HG03520 (cell line): ENCODE data around the gene MSL1.

ENCODE experiments used
- ATAC-seq: cut with Tn5 transposase; IDR thresholded peaks from one replicate; pipeline ENCODE4 v1.9.1; 2021; ENCODE audit warnings: mild to moderate bottlenecking, moderate library complexity; ENCODE audit not compliant: unreplicated experiment

MSL1 gene

GRCh38 chr17:40173778-40174135 lies 52.0 kb downstream of the MSL1 start:
- ATAC-seq: no peak

DNA sequence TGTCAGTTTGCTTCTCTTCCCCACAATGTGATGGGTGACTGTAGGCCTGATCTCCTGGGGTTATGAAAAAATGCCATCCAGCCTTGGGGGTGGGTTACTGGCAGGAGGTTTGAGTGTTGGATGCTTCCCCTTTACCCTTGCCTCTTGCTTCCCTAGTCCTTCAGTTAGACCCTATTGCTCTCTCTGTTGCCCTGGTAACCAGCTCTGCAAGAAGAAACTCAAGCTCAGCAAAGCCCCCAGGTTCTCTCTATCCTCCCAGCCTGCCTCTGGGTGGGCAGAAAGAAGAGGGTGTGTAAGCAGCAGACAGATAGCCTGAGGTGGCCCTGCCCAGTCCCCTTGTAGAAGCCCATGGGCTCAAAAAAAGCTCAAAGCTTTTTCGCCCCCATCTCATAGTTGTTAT lies 52.7 kb downstream of the MSL1 start:
- no peak for ATAC-seq

DNA sequence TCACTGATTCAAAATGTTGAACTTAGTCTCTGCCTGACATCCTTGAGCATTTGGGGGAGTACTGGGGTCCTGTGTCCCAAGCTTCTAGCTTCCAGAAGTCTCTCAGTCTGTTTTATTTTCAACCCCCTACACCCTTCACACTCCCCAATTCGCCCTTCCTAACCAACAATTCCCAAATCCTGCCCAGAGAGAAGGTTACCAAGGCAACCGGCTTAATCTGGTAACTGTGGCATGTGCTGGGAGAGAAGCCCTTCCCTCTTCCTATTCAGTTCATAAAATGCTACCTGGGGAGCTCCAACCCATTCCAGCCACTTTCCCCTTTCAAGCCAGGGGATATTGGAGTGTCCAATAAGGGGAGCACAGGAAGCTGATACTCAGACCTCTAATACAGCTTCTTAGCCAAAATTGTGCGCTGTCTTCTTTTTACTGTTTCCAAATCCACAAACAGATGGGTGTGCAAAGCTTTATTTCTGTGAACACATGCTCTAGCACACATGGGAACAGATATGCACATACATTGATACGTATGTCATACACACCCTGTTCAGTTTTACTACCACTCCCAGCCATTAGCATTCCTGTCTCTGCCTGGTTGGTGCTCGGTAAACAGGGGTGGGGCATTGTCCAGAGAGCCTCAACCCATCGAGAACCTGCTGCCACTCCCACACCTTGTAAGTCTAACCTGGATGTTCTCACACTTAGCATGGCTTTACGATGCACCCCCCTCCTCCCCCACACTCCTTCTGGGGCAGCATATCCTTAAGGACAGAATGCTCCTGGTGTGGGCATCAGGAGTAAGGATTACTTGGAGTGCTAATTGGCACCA lies 54.4 kb downstream of the MSL1 start:
- no peak for ATAC-seq

DNA sequence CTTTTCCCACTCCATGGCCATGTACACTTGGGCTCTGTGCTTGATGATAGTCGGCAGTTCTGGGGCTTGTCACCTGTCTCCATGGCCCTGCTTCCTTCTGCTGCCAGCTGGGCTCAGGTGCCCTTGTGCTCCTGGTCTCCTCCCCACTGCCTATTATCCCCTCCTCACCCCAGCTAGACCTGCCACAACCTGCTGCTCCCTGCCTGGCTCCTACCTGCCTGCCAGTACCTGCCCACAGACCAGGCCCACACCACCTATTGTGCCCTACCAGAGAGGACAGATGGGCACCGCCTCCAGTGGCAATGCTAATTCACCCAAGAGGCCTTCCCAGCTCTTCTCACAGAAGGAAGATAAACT lies 55.0 kb downstream of the MSL1 start:
- no peak for ATAC-seq

DNA sequence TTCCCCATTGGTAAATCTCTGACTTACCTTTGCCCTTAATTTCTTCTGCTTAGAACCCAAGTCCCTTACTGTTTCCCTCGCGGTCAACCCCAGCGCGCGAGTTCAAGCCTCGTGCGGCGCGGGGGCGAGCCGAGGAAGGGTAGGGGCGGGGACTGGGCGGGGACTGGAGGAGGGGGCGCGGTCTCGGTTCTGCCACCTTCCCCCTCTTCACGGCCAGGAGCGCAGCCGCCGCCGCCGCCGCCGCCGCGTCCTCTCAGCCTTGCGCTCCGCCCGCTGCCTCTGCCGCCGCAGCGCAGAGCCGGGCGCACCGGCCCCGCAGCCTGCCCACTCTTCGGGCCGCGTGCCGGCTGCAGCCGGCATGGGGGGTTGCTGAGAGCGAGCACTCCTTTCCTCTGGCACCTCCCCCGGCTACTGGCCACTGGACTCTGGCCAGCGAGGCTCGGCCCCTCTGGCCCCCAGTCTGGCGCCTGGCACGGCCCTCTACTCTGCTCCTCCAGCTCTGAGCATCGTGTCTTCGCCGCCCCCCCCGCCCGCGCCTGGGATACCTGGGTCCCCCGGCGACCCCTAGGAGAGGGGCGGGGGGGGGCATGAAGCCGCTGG lies 55.6 kb downstream of the MSL1 start, which contains the start of gene RAPGEFL1:
Gene RAPGEFL1, plus strand, starts transcription at position 196 of the 600 bp plus-strand sequence. Its CDS starts 392 bp downstream, at position 588.
- no peak for ATAC-seq

DNA sequence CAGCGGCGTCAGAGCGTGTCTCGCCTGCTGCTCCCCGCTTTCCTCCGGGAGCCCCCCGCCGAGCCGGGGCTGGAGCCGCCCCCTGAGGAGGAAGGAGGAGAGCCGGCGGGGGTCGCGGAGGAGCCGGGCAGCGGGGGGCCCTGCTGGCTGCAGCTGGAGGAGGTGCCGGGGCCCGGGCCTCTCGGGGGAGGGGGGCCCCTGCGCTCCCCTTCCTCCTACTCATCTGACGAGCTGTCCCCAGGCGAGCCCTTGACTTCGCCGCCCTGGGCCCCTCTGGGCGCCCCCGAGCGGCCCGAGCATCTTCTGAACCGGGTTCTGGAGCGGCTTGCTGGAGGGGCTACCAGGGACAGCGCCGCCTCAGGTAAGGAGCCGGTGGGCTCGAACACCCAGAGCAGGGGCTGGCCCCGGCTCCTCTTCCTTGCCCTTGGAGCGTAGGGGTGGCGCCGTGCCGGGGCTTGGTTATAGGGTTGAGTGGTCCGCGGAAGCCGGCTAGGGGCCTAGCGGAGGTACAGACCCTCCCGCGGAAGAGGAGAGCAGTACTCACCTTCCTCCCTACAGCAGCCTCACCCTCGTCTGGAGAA lies 56.3 kb downstream of the MSL1 start:
- no peak for ATAC-seq

DNA sequence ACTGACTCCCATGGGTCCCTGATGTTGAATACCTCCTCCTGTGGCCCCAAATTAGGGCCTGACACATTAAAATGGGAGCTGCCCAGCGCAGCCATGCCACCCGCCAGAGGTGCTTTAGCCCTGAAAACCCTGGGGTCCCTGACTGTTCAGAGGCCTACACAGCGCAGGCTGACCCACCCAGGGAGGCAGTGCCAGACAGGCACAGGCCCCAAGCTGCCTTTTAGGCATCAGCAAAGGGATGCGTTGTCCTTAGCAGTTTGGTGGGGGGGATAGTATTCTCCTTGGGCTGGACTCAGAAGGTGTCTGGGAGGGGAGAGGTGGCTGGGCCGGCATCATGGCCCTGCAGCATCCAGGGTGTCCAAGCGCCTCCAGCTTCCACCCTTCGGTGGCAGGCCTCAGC lies 56.9 kb downstream of the MSL1 start:
- no peak for ATAC-seq

DNA sequence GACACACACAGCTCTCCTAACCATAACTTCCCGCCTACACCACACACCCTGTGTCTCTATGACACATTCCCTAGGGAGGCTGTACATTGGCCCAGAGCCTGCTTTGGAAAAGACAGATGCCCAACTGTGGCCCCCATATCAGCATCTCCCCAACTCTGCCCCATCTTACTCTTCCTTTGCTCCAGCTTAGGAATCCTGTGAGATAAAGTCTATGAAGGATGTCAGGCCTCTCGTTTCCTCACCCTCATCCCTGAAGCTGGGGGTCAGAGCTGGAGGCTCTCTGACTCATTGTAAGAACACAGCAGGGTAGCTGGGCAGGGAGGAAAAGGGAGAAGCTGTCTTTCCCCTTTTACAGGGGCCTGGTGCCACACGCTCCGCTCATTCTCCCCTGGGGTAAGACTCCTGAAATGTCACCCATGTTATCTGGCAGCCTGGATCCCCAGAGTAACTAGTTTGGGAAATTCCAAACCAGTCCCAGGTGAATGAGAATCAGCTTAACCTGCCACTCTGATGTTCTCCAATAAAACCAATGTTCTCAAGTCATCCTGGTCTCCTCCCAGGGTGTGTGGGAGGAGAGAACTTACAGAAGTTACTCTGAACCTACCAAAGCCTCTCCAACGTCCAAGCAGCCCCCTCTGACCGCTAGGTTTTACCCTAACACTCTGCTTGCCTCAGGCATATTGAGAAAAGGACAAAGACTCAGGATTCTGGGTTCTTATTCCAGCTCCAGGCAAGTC lies 58.3 kb downstream of the MSL1 start:
- no peak for ATAC-seq

GRCh38 chr17:40180694-40181093 lies 58.9 kb downstream of the MSL1 start:
- no peak for ATAC-seq

DNA sequence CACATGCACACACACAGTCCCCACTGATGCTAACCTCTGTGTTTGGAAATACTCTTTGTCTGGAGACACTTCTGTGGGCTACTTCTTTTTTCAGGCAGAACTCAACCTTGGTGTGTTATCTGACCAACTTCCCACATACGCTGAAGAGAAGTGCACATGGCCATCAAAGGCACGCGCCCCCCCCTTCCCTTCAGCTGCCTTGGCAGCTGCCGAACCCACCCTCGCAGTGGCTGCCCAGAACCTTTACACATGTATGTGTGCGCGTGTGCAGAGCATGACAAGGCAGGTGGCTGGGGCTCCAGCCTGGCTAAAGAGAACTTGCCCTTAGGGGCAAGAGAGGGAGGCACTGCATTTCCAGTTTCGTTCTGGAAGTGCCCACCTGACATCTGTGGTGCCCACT lies 59.4 kb downstream of the MSL1 start:
- no peak for ATAC-seq

DNA sequence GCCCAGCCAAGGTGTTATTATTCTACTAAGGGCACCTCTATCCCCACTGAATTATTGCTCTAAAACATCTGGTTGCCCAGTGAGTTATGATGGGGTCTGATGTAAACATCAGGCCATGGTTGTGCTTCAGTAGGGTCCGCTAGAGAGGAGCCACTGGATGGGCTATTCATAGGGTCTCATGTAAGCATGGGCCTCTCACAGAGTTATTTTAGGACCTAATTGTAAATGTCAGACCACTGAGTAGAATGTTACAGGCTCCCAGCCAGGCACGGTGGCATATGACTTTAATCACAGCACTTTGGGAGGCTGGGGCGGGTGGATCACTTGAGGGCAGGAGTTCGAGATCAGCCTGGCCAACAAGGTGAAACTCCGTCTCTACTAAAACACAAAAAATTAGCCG lies 60.8 kb downstream of the MSL1 start:
- ATAC-seq: no peak
